Heart right ventricle (tissue), 16 donors: Measurements from ENCODE around the gene CGREF1. TPM values are rescaled to one million over a fixed set of nuclear protein-coding genes. Genes with fewer than 3 reads are reported as not detected.
"Not testable (repeated sequence)": the region's sequence is repeated elsewhere in the genome, so short reads cannot be mapped to it uniquely, and the experiment has no call there.

Experiments
- ATAC-seq, 8 donors: fragments of 200-7000 bp; cut with Tn5 transposase; one replicate each; pipeline ENCODE4 v1.9.1; 2020; ENCODE audit warnings: mild to moderate bottlenecking in 8 of 8, moderate library complexity in 8 of 8, moderate number of reproducible peaks in 1 of 8
- DNase-seq, 2 donors: peaks; one replicate each; pipeline ENCODE4 v3.0.0-alpha.2; 2020
- H3K27ac ChIP-seq, 10 donors: fragments of 200-600 bp; sonication (generic) in 2 of 10; one replicate each; pipeline versions ENCODE4 v1.5.0 to v1.8.0; 2020 to 2022; ENCODE audit warnings: mild to moderate bottlenecking in 3 of 10
- H3K27me3 ChIP-seq, 7 donors: fragments of 200-600 bp; one replicate each; pipeline ENCODE4 v1.8.0; 2021 to 2022; ENCODE audit warnings: mild to moderate bottlenecking in 2 of 7
- H3K36me3 ChIP-seq, 9 donors: fragments of 200-600 bp; sonication (generic) in 1 of 9; one replicate each; pipeline versions ENCODE4 v1.5.0 to v1.8.0; 2020 to 2022; ENCODE audit warnings: mild to moderate bottlenecking in 2 of 9
- H3K4me1 ChIP-seq, 9 donors: fragments of 200-600 bp; sonication (generic) in 1 of 9; one replicate each; pipeline versions ENCODE4 v1.5.0 to v1.8.0; 2020 to 2022; ENCODE audit warnings: mild to moderate bottlenecking in 4 of 9
- H3K4me3 ChIP-seq, 10 donors: fragments of 200-600 bp; sonication (generic) in 2 of 10; one replicate each; pipeline versions ENCODE4 v1.5.0 to v1.8.0; 2020 to 2022; ENCODE audit warnings: mild to moderate bottlenecking in 7 of 10, moderate library complexity in 2 of 10
- H3K9me3 ChIP-seq, 11 donors: fragments of 200-600 bp in 10 of 11; sonication (generic) in 2 of 11; one replicate each; pipeline versions ENCODE4 v1.5.0 to v1.8.0; 2013 to 2022; ENCODE audit warnings: mild to moderate bottlenecking in 2 of 11, control low read depth in 1 of 11, moderate library complexity in 1 of 11
- CTCF ChIP-seq, 9 donors: fragments of 200-600 bp; sonication (generic) in 2 of 9; IDR thresholded peaks; one replicate each; pipeline versions ENCODE4 v1.5.0 to v1.8.0; 2021 to 2022; ENCODE audit warnings: antibody characterized with exemption in 9 of 9, mild to moderate bottlenecking in 5 of 9, moderate library complexity in 1 of 9
- WGBS, 2 donors: extraction: QIAGEN DNeasy Blood & Tissue Kit; methylation state at CpG; one replicate each; pipeline ENCODE4 v1.1.7; 2013; ENCODE audit warnings: inconsistent platforms in 1 of 2; 5-methylcytosine and 5-hydroxymethylcytosine counted together
- intact Hi-C, 10 donors: fragments of 100-400 bp; cut with DNase I; formaldehyde crosslinking; loops; one replicate each; pipeline versions ENCODE4 v1.11.1 to v1.14.2; 2022
- polyA plus RNA-seq, 2 donors: library from polyadenylated mRNA; stranded (reverse); fragments of 200-250 nt; gene quantifications; one replicate each; pipeline ENCODE4 v1.2.3, GENCODE V29; 2013
- total RNA-seq, 10 donors: library from RNA; stranded (reverse); fragmentation: NEBNext Ultra II Directional in 3 of 10; extraction: Animal tissue kit (Norgen Biotek cat#: 25700) in 3 of 10; gene quantifications; one replicate each; pipeline versions ENCODE4 v1.2.1 to v1.2.4, GENCODE V29; 2021 to 2023
- donor health status: Arrhythmogenic right ventricular cardiomyopathy.
- donor health status: ischemic (EF 13 %, LVEDD 7.1; RV severe dilation, severe dysfunction).
- donor health status: healthy with polysubstance abuse.
- donor health status: DM: no; HTN: yes; CAD: no.
- donor health status: DM: no; HTN: no; CAD: no.
- donor health status: ischemic (EF 25% LVEDD 6.9; RV normal size, moderate dysfunction).
- donor health status: ischemic (EF 25% LVEDD 5.7; RV mildly dilated, moderate dysfunction).
- donor health status: healthy.
- donor health status: DM: yes; HTN: yes; CAD: no.
- donor health status: Ischemic cardiomyopathy.
- donor health status: ischemic (EF 35%, LVEDD 5.7; RV mildly dilated, moderate dysfunction).
- donor health status: nonischemic (EF 11% LVEDD 7.7; RV severe dilation, severe dysfunction).
- donor health status: DM: yes; HTN: yes; CAD: no.
- donor health status: PGD.
- donor health status: ischemic (EF 29% LVEDD 5.4; RV normal size, mild dysfunction).
- donor health status: nonischemic (EF 23%, LVEDD 6.1; RV moderate dilation, normal function).

The CGREF1 gene
- total and polyA plus RNA-seq, 12 donors = 0.21 to 1.2 (median 0.68) TPM

GRCh38 chr2:27122791-27123190 is 3.9 kb upstream of the CGREF1 start:
- 90 to 94% methylated on average over 7 of the region's 7 CpGs for WGBS, 2 donors

GRCh38 chr2:27121906-27122305 is 3.0 kb upstream of the CGREF1 start:
- WGBS, 2 donors = 78 to 81% methylated on average over 2 of the region's 2 CpGs
- no peak overlapping the region for H3K27ac ChIP-seq
- no peaks in the 10 kb centered on the region for H3K9me3 ChIP-seq
- no peaks in the 10 kb centered on the region for H3K36me3 ChIP-seq
- peaks cover 3 to 32% (median 27%) of the 10 kb centered on the region in 7 donors for H3K27me3 ChIP-seq
- no peak overlapping the region for H3K4me3 ChIP-seq
- ATAC-seq = no peak
- TF ChIP-seq CTCF (IDR thresholded peaks at IDR 0.05) = no peak
- peaks cover 4 to 30% (median 15%) of the 10 kb centered on the region in 9 donors for H3K4me1 ChIP-seq
- intact Hi-C loops = no loop called here
- no peak for DNase-seq

More at GRCh38 chr2:27122791-27123190, 3.9 kb upstream of the CGREF1 start:
- no peak for TF ChIP-seq CTCF (IDR thresholded peaks at IDR 0.05)
- peak overlapping the region in 5 of 10 donors; percentile 65 to 81 (median 73) for H3K27ac ChIP-seq
- peaks cover 4 to 30% (median 15%) of the 10 kb centered on the region in 9 donors for H3K4me1 ChIP-seq
- H3K27me3 ChIP-seq = peaks cover 3 to 23% (median 18%) of the 10 kb centered on the region in 7 donors
- peak overlapping the region in 6 of 10 donors; percentile 68 to 85 (median 70) for H3K4me3 ChIP-seq
- ATAC-seq = no peak
- intact Hi-C loops = no loop called here
- no peak for DNase-seq
- H3K36me3 ChIP-seq = no peaks in the 10 kb centered on the region
- H3K9me3 ChIP-seq = no peaks in the 10 kb centered on the region

GRCh38 chr2:27119330-27119670 is 372 bp upstream of the CGREF1 start:
- intact Hi-C loops, H3K27ac ChIP-seq, H3K36me3 ChIP-seq, ATAC-seq, DNase-seq, H3K9me3 ChIP-seq: not testable (repeated sequence)
- Histone ChIP-seq H3K4me1 (peaks cover 4 to 27% (median 11%) of the 10 kb centered on the region in 9 donors), H3K27me3 (peaks cover 3 to 37% (median 28%) of the 10 kb centered on the region in 7 donors), H3K4me3 (peak overlapping the region in 8 of 10 donors; percentile 26 to 45 (median 36))
- WGBS, 2 donors = 83% methylated on average over 8 of the region's 8 CpGs

- Histone ChIP-seq H3K27ac (no peak overlapping the region), H3K9me3 (no peaks in the 10 kb centered on the region), H3K36me3 (no peaks in the 10 kb centered on the region), H3K4me1 (peaks cover 4 to 17% (median 9%) of the 10 kb centered on the region in 9 donors), H3K4me3 (peak overlapping the region in 9 of 10 donors; percentile 26 to 45 (median 35)), H3K27me3 (peaks cover 3 to 37% (median 28%) of the 10 kb centered on the region in 7 donors)
- intact Hi-C loops = no loop called here
- ATAC-seq (no peak), DNase-seq (no peak)
- TF ChIP-seq CTCF (IDR thresholded peaks at IDR 0.05) = no peak
- 23% methylated on average over 14 of the region's 14 CpGs for WGBS, 2 donors
Observed at GRCh38 chr2:27117995-27118524, 868 bp downstream of the CGREF1 start.

- no peak overlapping the region for H3K4me3 ChIP-seq
- intact Hi-C loops = no loop called here
- no peaks in the 10 kb centered on the region for H3K36me3 ChIP-seq
- no peak for TF ChIP-seq CTCF (IDR thresholded peaks at IDR 0.05)
- no peak for DNase-seq
- peaks cover 3 to 37% (median 28%) of the 10 kb centered on the region in 7 donors for H3K27me3 ChIP-seq
- 67 to 76% methylated on average over 2 of the region's 2 CpGs for WGBS, 2 donors
- H3K9me3 ChIP-seq = no peaks in the 10 kb centered on the region
- H3K27ac ChIP-seq = no peak overlapping the region
- ATAC-seq = no peak
- peaks cover 4 to 11% (median 6%) of the 10 kb centered on the region in 9 donors for H3K4me1 ChIP-seq
Observed at GRCh38 chr2:27115519-27115918, 3.4 kb downstream of the CGREF1 start.

GRCh38 chr2:27111392-27112078 is 7.4 kb downstream of the CGREF1 start:
- intact Hi-C loops = not testable (repeated sequence)

GRCh38 chr2:27110603-27111352 is 8.2 kb downstream of the CGREF1 start:
- H3K27me3 ChIP-seq = peaks cover 0 to 12% (median 0%) of the 10 kb centered on the region in 7 donors
- intact Hi-C loops, H3K4me3 ChIP-seq, H3K36me3 ChIP-seq, H3K9me3 ChIP-seq, DNase-seq, ATAC-seq, H3K4me1 ChIP-seq, H3K27ac ChIP-seq: not testable (repeated sequence)
- WGBS, 2 donors = 84 to 87% methylated on average over 24 of the region's 24 CpGs

More at GRCh38 chr2:27111392-27112078, 7.4 kb downstream of the CGREF1 start:
- H3K4me3 ChIP-seq, H3K27ac ChIP-seq, ATAC-seq, H3K36me3 ChIP-seq, DNase-seq, H3K9me3 ChIP-seq, H3K4me1 ChIP-seq: not testable (repeated sequence)
- 88 to 93% methylated on average over 49 of the region's 49 CpGs for WGBS, 2 donors
- H3K27me3 ChIP-seq = peaks cover 0 to 12% (median 2%) of the 10 kb centered on the region in 7 donors
